ENCODE measurements around the gene CRYL1. TPM values are rescaled to one million over a fixed set of nuclear protein-coding genes. Genes with fewer than 3 reads are reported as not detected.

The CRYL1 gene
- polyA plus RNA-seq, 3 donors: 35.0 to 70.2 (median 51.4) TPM

DNA sequence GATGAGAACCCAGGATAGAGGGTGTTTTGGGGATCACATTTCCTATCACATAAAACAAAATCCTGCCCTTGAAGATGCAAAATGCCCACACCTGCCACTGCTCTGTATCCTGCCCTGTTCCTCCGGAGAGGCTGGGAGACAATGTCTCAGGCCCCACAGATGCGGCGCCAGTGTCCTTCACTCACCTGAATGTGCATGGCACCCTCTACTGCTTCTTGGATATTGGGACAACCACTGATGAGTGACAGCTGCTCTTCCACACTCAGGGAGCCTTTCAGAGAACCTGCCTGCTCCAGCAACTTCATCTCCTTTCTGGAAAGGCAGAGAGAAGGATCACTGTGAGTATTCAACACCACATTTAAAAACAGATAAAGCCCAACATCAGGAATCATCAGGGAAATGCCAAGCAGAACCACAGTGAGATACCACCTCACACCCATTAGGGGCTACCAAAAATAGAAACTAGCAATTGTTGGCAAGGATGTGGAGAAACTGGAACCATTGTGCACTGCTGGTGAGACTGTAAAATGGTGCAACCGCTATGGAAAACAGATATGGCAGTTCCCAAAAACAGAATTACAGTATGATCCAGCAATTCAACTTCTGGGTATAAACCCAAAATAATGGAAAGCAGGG is 36.4 kb downstream of the CRYL1 start:
- H3K79me2 ChIP-seq (ENCODE audit: insufficient read depth, low read length): no peaks in the 10 kb centered on the region
- H3K4me3 Mint-ChIP-seq: no peak overlapping the region
- no peaks in the 10 kb centered on the region for H3K4me1 Mint-ChIP-seq
- H3K27ac ChIP-seq (ENCODE audit: low read depth in 1 of 2, low read length in 2 of 2): no peak overlapping the region
- peaks cover 11 to 21% of the 10 kb centered on the region in 2 donors for H3K36me3 Mint-ChIP-seq
- H3K27ac Mint-ChIP-seq: no peak overlapping the region
- DNase-seq: peak in 2 of 3 donors; percentile 17 to 36
- no peaks in the 10 kb centered on the region for H3K9me3 Mint-ChIP-seq
- intact Hi-C loops (cut with micrococcal nuclease): no loop called here
- H3K27me3 Mint-ChIP-seq (ENCODE audit: low read depth in 3 of 3): no peaks in the 10 kb centered on the region
- H3K4me1 ChIP-seq (ENCODE audit: control insufficient read depth in 1 of 2, insufficient read depth in 2 of 2, low read length in 2 of 2): no peaks in the 10 kb centered on the region
- H3K4me2 ChIP-seq (replicated peaks; ENCODE audit: extremely low read depth, low read length, poor library complexity, severe bottlenecking): no peak overlapping the region
- H3K9me3 ChIP-seq (replicated peaks in 1 of 2; ENCODE audit: control insufficient read depth in 1 of 2, insufficient read depth in 1 of 2, low read length in 2 of 2): no peaks in the 10 kb centered on the region
- peaks cover 4% of the 10 kb centered on the region for H4K20me1 ChIP-seq (ENCODE audit: insufficient read depth, low read length)
- H3K9ac ChIP-seq (ENCODE audit: insufficient read depth, low read length, poor library complexity, severe bottlenecking): no peak overlapping the region
- 90% methylated on average over 2 of the region's 4 CpGs for WGBS (ENCODE audit: insufficient coverage)
- no peak overlapping the region for H2AFZ ChIP-seq (ENCODE audit: insufficient read depth, low read depth, low read length, poor library complexity, severe bottlenecking)
- H3K4me3 ChIP-seq (replicated peaks in 1 of 3; ENCODE audit: low read depth in 2 of 3, low read length in 3 of 3): no peak overlapping the region
- peaks cover 2 to 7% of the 10 kb centered on the region in 2 donors for H3K36me3 ChIP-seq (replicated peaks in 1 of 2; ENCODE audit: control insufficient read depth in 1 of 2, insufficient read depth in 2 of 2, low read length in 2 of 2)
- no peaks in the 10 kb centered on the region for H3K27me3 ChIP-seq (ENCODE audit: control insufficient read depth in 2 of 2, insufficient read depth in 2 of 2, low read length in 2 of 2)
- TF ChIP-seq, protein P1, sequence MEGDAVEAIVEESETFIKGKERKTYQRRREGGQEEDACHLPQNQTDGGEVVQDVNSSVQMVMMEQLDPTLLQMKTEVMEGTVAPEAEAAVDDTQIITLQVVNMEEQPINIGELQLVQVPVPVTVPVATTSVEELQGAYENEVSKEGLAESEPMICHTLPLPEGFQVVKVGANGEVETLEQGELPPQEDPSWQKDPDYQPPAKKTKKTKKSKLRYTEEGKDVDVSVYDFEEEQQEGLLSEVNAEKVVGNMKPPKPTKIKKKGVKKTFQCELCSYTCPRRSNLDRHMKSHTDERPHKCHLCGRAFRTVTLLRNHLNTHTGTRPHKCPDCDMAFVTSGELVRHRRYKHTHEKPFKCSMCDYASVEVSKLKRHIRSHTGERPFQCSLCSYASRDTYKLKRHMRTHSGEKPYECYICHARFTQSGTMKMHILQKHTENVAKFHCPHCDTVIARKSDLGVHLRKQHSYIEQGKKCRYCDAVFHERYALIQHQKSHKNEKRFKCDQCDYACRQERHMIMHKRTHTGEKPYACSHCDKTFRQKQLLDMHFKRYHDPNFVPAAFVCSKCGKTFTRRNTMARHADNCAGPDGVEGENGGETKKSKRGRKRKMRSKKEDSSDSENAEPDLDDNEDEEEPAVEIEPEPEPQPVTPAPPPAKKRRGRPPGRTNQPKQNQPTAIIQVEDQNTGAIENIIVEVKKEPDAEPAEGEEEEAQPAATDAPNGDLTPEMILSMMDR (IDR thresholded peaks at IDR 0.05): peak; percentile 57

DNA sequence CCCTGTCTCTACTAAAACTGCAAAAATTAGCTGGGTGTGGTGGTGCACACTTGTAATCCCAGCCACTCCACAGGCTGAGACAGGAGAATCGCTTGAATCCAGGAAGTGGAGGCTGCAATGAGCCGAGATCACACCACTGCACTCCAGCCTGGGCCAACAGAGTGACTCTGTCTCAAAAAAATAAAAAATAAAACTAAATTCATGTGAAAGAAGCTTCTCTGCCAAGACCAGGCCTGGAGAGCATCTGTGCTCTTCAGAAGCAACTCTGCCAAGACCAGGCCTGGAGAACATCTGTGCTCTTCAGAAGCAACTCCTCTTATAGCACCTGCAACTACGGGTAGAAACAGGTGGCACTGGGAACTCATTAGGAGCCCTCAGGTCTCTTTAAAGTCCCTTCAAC is 37.7 kb downstream of the CRYL1 start:
- H3K27me3 Mint-ChIP-seq (ENCODE audit: low read depth in 3 of 3): no peaks in the 10 kb centered on the region
- Histone ChIP-seq H3K4me1 (ENCODE audit: control insufficient read depth in 1 of 2, insufficient read depth in 2 of 2, low read length in 2 of 2) (no peaks in the 10 kb centered on the region), H3K9me3 (replicated peaks in 1 of 2; ENCODE audit: control insufficient read depth in 1 of 2, insufficient read depth in 1 of 2, low read length in 2 of 2) (no peaks in the 10 kb centered on the region), H3K27ac (ENCODE audit: low read depth in 1 of 2, low read length in 2 of 2) (no peak overlapping the region), H4K20me1 (ENCODE audit: insufficient read depth, low read length) (peaks cover 4% of the 10 kb centered on the region), H3K4me2 (replicated peaks; ENCODE audit: extremely low read depth, low read length, poor library complexity, severe bottlenecking) (no peak overlapping the region), H3K27me3 (ENCODE audit: control insufficient read depth in 2 of 2, insufficient read depth in 2 of 2, low read length in 2 of 2) (no peaks in the 10 kb centered on the region), H3K9ac (ENCODE audit: insufficient read depth, low read length, poor library complexity, severe bottlenecking) (no peak overlapping the region), H3K36me3 (replicated peaks in 1 of 2; ENCODE audit: control insufficient read depth in 1 of 2, insufficient read depth in 2 of 2, low read length in 2 of 2) (peaks cover 2 to 7% of the 10 kb centered on the region in 2 donors), H3K79me2 (ENCODE audit: insufficient read depth, low read length) (no peaks in the 10 kb centered on the region), H2AFZ (ENCODE audit: insufficient read depth, low read depth, low read length, poor library complexity, severe bottlenecking) (no peak overlapping the region), H3K4me3 (replicated peaks in 1 of 3; ENCODE audit: low read depth in 2 of 3, low read length in 3 of 3) (no peak overlapping the region)
- no peak overlapping the region for H3K4me3 Mint-ChIP-seq
- no peaks in the 10 kb centered on the region for H3K4me1 Mint-ChIP-seq
- TF ChIP-seq, protein P1 (IDR thresholded peaks at IDR 0.05): no peak
- intact Hi-C loops (cut with micrococcal nuclease): no loop called here
- no peak for DNase-seq
- WGBS (ENCODE audit: insufficient coverage): 93% methylated on average over 2 of the region's 3 CpGs
- H3K27ac Mint-ChIP-seq: no peak overlapping the region
- peaks cover 0 to 2% (median 0%) of the 10 kb centered on the region in 7 donors for H3K9me3 Mint-ChIP-seq
- peaks cover 11 to 21% of the 10 kb centered on the region in 2 donors for H3K36me3 Mint-ChIP-seq
